ENCODE results near the gene UBE2H. TPM values are rescaled to one million over a fixed set of nuclear protein-coding genes. Genes with fewer than 3 reads are reported as not detected.

The UBE2H gene
- total RNA-seq, 1 donor, result 69.1 TPM

DNA sequence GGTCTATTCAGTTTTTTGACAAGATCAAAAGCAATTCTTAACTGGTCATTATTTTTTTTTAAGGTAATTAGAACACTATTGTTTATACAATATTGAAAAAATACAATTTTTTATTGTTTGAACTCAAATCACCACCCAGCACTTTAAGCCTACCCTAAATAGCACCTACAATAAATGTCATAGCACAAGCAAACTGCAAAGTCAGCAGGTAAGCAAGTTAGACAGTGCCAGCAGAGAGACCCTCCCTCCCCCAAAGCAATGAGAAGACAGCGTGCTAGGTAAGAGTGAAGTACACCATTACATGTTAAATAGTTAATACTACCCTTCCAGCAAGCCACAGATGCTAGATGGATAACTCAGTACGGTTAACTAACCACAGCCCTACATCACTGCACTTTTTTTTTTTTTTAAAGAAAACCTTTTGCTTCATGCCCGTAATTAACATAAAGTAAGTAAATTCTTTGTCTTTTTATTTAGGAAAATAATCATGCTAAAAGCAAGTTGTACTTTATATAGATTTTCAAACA lies 120.0 kb downstream of the UBE2H start:
- TF ChIP-seq, protein P1, sequence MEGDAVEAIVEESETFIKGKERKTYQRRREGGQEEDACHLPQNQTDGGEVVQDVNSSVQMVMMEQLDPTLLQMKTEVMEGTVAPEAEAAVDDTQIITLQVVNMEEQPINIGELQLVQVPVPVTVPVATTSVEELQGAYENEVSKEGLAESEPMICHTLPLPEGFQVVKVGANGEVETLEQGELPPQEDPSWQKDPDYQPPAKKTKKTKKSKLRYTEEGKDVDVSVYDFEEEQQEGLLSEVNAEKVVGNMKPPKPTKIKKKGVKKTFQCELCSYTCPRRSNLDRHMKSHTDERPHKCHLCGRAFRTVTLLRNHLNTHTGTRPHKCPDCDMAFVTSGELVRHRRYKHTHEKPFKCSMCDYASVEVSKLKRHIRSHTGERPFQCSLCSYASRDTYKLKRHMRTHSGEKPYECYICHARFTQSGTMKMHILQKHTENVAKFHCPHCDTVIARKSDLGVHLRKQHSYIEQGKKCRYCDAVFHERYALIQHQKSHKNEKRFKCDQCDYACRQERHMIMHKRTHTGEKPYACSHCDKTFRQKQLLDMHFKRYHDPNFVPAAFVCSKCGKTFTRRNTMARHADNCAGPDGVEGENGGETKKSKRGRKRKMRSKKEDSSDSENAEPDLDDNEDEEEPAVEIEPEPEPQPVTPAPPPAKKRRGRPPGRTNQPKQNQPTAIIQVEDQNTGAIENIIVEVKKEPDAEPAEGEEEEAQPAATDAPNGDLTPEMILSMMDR (IDR thresholded peaks at IDR 0.05; ENCODE audit: insufficient read depth, low read depth, low read length), result no peak
- no peak overlapping the region for H3K4me3 ChIP-seq (ENCODE audit: low read depth, low read length)
- DNase-seq (ENCODE audit: low read depth), result no peak

DNA sequence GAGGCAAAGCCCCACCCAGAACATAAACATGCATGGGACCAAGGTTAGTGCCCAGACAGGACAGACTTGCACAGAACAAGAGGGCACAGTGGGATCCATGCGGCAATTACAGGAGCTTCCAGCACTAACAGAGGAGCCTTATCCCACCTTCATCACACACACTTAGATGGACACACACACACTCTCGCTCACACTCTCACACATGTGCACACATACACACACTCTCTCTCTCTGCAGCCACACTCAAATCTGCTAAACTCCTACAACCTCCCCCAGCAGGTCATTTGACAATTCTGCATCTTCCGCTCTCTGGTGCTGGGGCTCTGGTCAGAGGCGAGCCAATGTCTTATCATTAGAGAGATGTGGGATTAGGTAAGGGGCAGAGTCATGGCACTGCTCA lies 120.5 kb downstream of the UBE2H start:
- TF ChIP-seq, protein P1 (IDR thresholded peaks at IDR 0.05; ENCODE audit: insufficient read depth, low read depth, low read length), result no peak
- no peak overlapping the region for H3K4me3 ChIP-seq (ENCODE audit: low read depth, low read length)
- no peak for DNase-seq (ENCODE audit: low read depth)

DNA sequence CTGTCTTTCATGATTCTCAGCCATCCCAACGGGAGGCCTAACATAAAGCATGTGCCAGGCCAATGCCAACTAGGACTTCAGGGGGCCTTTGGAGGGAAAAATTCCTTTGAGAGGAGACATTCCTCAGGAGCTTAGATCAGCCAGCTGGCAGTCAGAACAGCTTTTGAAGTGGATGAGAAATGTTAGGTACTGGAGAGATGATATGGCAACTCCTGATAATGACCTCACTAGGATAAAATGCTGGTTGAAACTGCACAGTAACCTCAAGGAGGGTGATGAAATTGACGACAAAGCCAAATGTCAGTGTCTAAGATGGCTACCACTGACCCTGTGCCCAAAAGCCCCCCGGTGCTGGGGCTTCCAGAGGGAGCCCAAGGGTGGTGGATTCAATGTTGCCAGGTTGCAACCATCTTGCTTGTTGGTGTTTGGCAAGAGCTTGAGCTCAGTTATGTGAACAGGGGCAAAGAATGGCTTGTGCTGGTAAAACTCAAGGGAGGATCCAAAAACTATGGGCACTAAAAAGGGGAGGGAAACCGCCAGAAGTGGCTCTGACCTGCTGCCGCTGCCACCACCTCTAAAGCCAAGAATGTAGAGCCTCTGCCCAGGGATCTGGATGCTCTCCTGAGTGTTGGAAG lies 121.2 kb downstream of the UBE2H start:
- peak; percentile 82 for DNase-seq (ENCODE audit: low read depth)
- no peak overlapping the region for H3K4me3 ChIP-seq (ENCODE audit: low read depth, low read length)
- TF ChIP-seq, protein P1 (IDR thresholded peaks at IDR 0.05; ENCODE audit: insufficient read depth, low read depth, low read length), result no peak

DNA sequence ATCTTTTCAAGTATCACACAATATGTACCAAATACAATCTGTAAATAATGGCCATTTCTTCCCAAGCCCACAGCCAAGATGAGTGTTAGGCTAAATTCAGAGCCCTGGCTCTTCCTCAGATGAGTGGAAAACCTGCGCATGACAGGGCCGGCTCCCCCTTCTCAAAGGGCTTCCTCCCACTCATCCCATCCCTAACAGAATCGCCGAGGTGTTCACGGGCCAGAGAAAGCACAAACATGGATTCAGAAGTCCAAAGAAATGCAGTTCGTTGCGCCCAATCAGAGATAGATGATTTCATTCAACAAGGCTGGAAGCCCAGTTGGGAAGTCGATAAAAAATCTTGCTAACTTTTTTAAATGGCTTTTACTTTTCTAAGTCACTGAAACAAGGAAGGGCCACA lies 121.8 kb downstream of the UBE2H start:
- no peak for DNase-seq (ENCODE audit: low read depth)
- TF ChIP-seq, protein P1 (IDR thresholded peaks at IDR 0.05; ENCODE audit: insufficient read depth, low read depth, low read length), result no peak
- no peak overlapping the region for H3K4me3 ChIP-seq (ENCODE audit: low read depth, low read length)

DNA sequence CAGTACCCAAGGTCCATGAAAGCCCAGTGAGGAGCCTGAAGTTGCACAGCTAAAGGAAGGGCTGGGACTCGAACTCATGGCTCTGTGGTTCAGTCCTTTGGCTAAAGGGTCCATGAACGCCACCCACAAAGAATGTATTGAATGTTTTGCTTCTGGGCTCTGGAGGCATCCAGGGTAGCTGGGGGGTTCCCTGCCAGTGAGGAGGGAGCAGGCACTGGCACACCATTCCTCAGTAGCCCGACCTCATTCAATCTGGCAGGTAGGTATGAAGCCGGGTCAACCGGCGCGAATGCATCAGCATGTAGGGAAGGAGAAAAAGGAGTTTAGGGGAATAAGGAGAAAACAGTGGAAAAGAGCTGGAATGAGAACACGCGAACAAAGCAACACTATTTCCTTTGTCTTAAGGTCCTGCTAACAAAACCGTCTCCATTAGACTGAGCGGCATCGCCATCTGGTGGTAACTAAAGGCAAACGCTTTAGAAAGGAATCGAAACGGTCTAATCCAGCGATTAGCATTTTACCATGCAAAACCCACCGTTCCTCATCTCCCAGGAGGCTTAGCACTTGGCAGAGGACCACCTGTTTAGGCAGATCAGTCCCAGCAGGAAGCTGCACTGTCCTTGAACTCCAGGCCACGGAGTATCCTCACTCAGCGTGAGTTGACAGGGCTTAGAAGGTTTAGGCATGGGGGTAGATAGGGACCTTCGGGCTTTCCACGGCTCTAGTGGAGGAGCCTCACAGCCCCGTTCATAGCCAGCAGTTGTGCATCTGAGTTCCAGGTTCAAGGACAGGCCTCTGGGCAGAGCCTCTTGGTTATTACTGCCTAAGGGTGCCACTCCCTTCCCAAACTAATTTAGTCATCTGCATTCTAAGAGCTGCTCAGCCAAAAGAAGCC lies 122.8 kb downstream of the UBE2H start:
- TF ChIP-seq, protein P1 (IDR thresholded peaks at IDR 0.05; ENCODE audit: insufficient read depth, low read depth, low read length), result peak; percentile 84
- peak overlapping the region; percentile 28 for H3K4me3 ChIP-seq (ENCODE audit: low read depth, low read length)
- peak; percentile 82 for DNase-seq (ENCODE audit: low read depth)

DNA sequence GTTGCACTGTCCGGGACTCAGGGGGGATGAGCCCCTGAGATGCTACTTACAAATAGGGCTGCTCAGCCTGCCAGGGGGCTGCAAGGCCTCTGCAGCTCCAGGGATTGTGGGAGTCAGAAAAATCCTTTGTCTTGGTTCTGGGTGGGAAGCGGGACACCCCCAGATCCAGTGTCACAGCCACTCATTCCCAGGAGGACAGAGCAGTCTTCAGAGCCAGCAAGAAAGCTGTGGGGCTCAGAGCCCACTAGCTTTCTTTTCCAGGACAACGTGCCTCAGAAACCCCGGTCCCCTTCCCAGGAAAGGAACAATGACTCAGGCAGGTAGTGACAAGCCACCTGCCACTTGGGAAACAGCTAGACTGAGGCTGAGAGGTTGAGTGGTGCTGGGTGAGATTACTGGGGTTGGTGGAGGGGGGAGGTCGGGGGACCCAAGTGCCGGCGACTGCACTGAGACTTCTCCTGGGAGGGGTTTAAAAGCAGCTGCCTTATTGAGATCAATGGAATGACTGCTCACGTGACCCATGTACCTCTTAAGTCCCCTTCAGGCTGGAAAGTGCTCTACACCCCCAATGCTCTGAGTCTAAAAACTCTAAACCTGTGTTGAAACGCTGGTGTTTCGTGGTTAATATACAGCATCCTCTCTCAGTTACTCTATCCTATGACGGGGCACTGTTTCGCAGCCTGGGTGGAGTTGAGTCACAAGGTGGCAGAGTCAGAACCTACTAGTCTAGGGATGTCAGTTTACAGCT lies 123.6 kb downstream of the UBE2H start:
- H3K4me3 ChIP-seq (ENCODE audit: low read depth, low read length), result no peak overlapping the region
- TF ChIP-seq, protein P1 (IDR thresholded peaks at IDR 0.05; ENCODE audit: insufficient read depth, low read depth, low read length), result no peak
- no peak for DNase-seq (ENCODE audit: low read depth)

Data from fibroblast of villous mesenchyme (primary cell).